Measurements from ENCODE around the gene RBFOX1. TPM values are rescaled to one million over a fixed set of nuclear protein-coding genes. Genes with fewer than 3 reads are reported as not detected.

The RBFOX1 gene
- polyA plus RNA-seq, 1 of the 3 experiments (the other 2 are of a cell fraction) = not detected

DNA sequence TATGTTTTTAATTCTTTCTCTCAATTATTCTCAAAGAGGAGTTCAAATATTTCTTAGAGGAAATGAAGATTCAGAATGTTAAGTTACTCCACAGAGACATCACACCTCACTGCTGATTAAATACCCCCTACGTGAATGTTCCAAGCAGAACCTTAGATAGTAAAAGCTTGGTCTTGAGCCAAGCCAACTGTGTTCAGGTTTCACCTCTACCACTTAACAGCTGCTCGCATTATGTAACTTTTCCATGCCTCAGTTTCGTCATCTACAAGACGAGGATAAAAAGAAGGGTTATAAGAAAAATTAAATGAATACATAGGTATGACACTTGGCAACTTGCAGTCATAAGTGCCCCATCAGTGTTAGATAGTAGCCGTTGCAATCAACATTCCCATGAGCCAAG is 356.2 kb downstream of the RBFOX1 start (continued):
- TF ChIP-seq, protein P1, sequence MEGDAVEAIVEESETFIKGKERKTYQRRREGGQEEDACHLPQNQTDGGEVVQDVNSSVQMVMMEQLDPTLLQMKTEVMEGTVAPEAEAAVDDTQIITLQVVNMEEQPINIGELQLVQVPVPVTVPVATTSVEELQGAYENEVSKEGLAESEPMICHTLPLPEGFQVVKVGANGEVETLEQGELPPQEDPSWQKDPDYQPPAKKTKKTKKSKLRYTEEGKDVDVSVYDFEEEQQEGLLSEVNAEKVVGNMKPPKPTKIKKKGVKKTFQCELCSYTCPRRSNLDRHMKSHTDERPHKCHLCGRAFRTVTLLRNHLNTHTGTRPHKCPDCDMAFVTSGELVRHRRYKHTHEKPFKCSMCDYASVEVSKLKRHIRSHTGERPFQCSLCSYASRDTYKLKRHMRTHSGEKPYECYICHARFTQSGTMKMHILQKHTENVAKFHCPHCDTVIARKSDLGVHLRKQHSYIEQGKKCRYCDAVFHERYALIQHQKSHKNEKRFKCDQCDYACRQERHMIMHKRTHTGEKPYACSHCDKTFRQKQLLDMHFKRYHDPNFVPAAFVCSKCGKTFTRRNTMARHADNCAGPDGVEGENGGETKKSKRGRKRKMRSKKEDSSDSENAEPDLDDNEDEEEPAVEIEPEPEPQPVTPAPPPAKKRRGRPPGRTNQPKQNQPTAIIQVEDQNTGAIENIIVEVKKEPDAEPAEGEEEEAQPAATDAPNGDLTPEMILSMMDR (IDR thresholded peaks at IDR 0.05) = no peak
- TF ChIP-seq, protein P2, sequence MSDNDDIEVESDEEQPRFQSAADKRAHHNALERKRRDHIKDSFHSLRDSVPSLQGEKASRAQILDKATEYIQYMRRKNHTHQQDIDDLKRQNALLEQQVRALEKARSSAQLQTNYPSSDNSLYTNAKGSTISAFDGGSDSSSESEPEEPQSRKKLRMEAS (IDR thresholded peaks at IDR 0.05; ENCODE audit: low read depth) = no peak
- TF ChIP-seq ELF1 (IDR thresholded peaks at IDR 0.05) = no peak
- no peak for TF ChIP-seq GABPA (IDR thresholded peaks at IDR 0.05; ENCODE audit: low read depth)
- TF ChIP-seq, protein P3, sequence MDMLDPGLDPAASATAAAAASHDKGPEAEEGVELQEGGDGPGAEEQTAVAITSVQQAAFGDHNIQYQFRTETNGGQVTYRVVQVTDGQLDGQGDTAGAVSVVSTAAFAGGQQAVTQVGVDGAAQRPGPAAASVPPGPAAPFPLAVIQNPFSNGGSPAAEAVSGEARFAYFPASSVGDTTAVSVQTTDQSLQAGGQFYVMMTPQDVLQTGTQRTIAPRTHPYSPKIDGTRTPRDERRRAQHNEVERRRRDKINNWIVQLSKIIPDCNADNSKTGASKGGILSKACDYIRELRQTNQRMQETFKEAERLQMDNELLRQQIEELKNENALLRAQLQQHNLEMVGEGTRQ (IDR thresholded peaks at IDR 0.05; ENCODE audit: borderline replicate concordance, low read depth, low read length) = no peak
- no peak for TF ChIP-seq TAF1 (IDR thresholded peaks at IDR 0.05; ENCODE audit: borderline replicate concordance, low read depth, low read length)
- TF ChIP-seq YY1 (IDR thresholded peaks at IDR 0.05; ENCODE audit: low read depth) = no peak
- TF ChIP-seq NFIC (IDR thresholded peaks at IDR 0.05; ENCODE audit: borderline replicate concordance) = no peak
- no peak for TF ChIP-seq SIN3A (IDR thresholded peaks at IDR 0.05; ENCODE audit: borderline replicate concordance, low read depth, low read length)
- TF ChIP-seq GATA2 (CRISPR knock-in tag; IDR thresholded peaks at IDR 0.05) = no peak

DNA sequence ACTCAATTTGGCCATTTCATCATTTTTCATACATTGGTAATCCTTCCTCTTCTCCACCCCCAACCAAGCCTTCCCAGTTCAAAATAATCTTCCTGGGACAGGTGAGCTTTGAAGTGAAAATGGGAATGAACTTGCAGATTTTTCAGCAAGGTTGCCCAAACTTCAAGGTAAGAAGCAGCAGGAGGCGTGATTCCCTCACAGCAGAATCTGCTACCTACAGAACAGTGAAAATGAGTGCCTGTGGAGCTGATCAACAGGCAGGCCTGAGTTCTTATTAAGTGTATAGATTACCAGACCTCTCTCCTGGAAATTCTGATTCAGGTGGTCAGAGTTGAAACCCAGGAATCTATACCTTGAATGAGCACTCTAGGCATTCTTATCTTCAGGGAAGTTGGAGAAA is 356.6 kb downstream of the RBFOX1 start:
- 11% methylated on average over 1 of the region's 1 CpG for WGBS (ENCODE audit: low lambda C conversion rate)
- CTCF ChIA-PET = no interaction called here
- TF ChIP-seq, protein P4, sequence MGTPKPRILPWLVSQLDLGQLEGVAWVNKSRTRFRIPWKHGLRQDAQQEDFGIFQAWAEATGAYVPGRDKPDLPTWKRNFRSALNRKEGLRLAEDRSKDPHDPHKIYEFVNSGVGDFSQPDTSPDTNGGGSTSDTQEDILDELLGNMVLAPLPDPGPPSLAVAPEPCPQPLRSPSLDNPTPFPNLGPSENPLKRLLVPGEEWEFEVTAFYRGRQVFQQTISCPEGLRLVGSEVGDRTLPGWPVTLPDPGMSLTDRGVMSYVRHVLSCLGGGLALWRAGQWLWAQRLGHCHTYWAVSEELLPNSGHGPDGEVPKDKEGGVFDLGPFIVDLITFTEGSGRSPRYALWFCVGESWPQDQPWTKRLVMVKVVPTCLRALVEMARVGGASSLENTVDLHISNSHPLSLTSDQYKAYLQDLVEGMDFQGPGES (IDR thresholded peaks at IDR 0.05; ENCODE audit: low read depth, low read length) = no peak
- TF ChIP-seq, protein P5, sequence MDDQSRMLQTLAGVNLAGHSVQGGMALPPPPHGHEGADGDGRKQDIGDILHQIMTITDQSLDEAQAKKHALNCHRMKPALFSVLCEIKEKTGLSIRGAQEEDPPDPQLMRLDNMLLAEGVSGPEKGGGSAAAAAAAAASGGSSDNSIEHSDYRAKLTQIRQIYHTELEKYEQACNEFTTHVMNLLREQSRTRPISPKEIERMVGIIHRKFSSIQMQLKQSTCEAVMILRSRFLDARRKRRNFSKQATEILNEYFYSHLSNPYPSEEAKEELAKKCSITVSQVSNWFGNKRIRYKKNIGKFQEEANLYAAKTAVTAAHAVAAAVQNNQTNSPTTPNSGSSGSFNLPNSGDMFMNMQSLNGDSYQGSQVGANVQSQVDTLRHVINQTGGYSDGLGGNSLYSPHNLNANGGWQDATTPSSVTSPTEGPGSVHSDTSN (IDR thresholded peaks at IDR 0.05) = no peak
- TF ChIP-seq JUND (IDR thresholded peaks at IDR 0.05) (no peak), GATA2 (CRISPR knock-in tag; IDR thresholded peaks at IDR 0.05) (no peak), YY1 (IDR thresholded peaks at IDR 0.05; ENCODE audit: low read depth) (no peak), ELF1 (IDR thresholded peaks at IDR 0.05) (no peak), NFIC (IDR thresholded peaks at IDR 0.05; ENCODE audit: borderline replicate concordance) (no peak), SIN3A (IDR thresholded peaks at IDR 0.05; ENCODE audit: borderline replicate concordance, low read depth, low read length) (no peak), RFX5 (IDR thresholded peaks at IDR 0.05; ENCODE audit: low read length) (no peak), FOSL2 (IDR thresholded peaks at IDR 0.05; ENCODE audit: borderline replicate concordance, low read depth) (no peak), EP300 (IDR thresholded peaks at IDR 0.05; ENCODE audit: borderline replicate concordance in 1 of 2, low read depth in 1 of 2, low read length in 1 of 2) (no peak)
- TF ChIP-seq, protein P6, sequence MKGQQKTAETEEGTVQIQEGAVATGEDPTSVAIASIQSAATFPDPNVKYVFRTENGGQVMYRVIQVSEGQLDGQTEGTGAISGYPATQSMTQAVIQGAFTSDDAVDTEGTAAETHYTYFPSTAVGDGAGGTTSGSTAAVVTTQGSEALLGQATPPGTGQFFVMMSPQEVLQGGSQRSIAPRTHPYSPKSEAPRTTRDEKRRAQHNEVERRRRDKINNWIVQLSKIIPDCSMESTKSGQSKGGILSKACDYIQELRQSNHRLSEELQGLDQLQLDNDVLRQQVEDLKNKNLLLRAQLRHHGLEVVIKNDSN (IDR thresholded peaks at IDR 0.05; ENCODE audit: borderline replicate concordance, low read depth) = no peak
- TF ChIP-seq, protein P7, sequence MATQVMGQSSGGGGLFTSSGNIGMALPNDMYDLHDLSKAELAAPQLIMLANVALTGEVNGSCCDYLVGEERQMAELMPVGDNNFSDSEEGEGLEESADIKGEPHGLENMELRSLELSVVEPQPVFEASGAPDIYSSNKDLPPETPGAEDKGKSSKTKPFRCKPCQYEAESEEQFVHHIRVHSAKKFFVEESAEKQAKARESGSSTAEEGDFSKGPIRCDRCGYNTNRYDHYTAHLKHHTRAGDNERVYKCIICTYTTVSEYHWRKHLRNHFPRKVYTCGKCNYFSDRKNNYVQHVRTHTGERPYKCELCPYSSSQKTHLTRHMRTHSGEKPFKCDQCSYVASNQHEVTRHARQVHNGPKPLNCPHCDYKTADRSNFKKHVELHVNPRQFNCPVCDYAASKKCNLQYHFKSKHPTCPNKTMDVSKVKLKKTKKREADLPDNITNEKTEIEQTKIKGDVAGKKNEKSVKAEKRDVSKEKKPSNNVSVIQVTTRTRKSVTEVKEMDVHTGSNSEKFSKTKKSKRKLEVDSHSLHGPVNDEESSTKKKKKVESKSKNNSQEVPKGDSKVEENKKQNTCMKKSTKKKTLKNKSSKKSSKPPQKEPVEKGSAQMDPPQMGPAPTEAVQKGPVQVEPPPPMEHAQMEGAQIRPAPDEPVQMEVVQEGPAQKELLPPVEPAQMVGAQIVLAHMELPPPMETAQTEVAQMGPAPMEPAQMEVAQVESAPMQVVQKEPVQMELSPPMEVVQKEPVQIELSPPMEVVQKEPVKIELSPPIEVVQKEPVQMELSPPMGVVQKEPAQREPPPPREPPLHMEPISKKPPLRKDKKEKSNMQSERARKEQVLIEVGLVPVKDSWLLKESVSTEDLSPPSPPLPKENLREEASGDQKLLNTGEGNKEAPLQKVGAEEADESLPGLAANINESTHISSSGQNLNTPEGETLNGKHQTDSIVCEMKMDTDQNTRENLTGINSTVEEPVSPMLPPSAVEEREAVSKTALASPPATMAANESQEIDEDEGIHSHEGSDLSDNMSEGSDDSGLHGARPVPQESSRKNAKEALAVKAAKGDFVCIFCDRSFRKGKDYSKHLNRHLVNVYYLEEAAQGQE (IDR thresholded peaks at IDR 0.05; ENCODE audit: low read depth, low read length) = no peak
- TF ChIP-seq, protein P8, sequence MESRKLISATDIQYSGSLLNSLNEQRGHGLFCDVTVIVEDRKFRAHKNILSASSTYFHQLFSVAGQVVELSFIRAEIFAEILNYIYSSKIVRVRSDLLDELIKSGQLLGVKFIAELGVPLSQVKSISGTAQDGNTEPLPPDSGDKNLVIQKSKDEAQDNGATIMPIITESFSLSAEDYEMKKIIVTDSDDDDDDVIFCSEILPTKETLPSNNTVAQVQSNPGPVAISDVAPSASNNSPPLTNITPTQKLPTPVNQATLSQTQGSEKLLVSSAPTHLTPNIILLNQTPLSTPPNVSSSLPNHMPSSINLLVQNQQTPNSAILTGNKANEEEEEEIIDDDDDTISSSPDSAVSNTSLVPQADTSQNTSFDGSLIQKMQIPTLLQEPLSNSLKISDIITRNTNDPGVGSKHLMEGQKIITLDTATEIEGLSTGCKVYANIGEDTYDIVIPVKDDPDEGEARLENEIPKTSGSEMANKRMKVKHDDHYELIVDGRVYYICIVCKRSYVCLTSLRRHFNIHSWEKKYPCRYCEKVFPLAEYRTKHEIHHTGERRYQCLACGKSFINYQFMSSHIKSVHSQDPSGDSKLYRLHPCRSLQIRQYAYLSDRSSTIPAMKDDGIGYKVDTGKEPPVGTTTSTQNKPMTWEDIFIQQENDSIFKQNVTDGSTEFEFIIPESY (IDR thresholded peaks at IDR 0.05; ENCODE audit: borderline replicate concordance, low read depth) = no peak

More for the DNA sequence above, 356.6 kb downstream of the RBFOX1 start:
- Histone ChIP-seq H4K20me1 (ENCODE audit: insufficient read depth) (no peaks in the 10 kb centered on the region), H3K4me3 (ENCODE audit: low read depth in 2 of 2, low read length in 1 of 2) (no peak overlapping the region), H3K9me2 (no peaks in the 10 kb centered on the region), H3F3A (replicated peaks; ENCODE audit: insufficient read depth) (no peaks in the 10 kb centered on the region), H3K9me3 (no peaks in the 10 kb centered on the region), H3K4me2 (no peak overlapping the region), H2AFZ (ENCODE audit: low read depth) (no peak overlapping the region), H3K27ac (ENCODE audit: low read depth in 2 of 2, low read length in 1 of 2) (no peak overlapping the region), H3K79me2 (ENCODE audit: insufficient read depth) (no peaks in the 10 kb centered on the region), H3K27me3 (ENCODE audit: insufficient read depth) (no peaks in the 10 kb centered on the region), H3K36me3 (replicated peaks in 1 of 2; ENCODE audit: control insufficient read depth in 1 of 2, insufficient read depth in 2 of 2, low read length in 1 of 2) (no peaks in the 10 kb centered on the region), H3K9ac (no peak overlapping the region), H3K4me1 (ENCODE audit: control insufficient read depth in 1 of 2, insufficient read depth in 2 of 2, low read depth in 1 of 2, low read length in 1 of 2) (no peaks in the 10 kb centered on the region)
- POLR2A ChIA-PET = no interaction called here
- DNase-seq = no peak

Data from SK-N-SH (cell line).